Measurements from ENCODE around the gene CD151.

Gene CD151

GRCh38 chr11:843818-844692, 11.3 kb downstream of the CD151 start:
- no peak for DNase-seq

- peak; percentile 19 for DNase-seq
These were observed 12.2 kb downstream of the CD151 start for GRCh38 chr11:844693-845644.

DNA sequence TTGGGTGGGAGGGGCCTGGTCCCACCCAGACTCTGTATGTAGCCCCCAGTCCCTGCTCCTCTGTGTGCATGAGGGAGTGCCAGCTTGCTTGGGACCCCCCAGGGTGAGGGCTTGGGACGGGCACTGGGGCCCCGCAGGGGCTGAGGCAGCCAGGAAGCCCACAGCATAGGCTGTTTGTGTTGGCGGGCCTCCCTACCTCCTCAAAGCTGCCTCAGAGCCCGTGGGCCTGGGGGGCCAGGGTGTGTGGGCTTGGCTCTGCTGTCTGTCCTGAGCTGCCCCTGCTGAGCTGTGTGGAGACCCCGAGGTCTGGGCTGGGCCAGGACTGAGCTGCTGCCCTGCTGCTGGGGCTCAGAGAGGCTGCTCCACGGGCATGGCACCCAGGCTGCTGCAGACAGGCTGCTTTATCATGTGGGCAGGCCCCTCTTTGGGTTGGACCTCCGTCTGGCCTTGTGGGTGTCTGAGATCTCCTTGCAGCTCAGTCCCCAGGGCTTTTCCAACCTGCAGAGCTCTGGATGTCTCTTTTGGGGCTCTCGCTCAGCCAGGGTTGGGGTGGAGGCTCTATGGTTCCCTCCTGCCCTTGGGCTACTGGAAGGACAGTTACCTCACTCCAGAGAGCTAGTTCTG, 13.2 kb downstream of the CD151 start:
- no peak for DNase-seq

- no peak for DNase-seq
These were observed 13.8 kb downstream of the CD151 start for GRCh38 chr11:846496-847098.

DNA sequence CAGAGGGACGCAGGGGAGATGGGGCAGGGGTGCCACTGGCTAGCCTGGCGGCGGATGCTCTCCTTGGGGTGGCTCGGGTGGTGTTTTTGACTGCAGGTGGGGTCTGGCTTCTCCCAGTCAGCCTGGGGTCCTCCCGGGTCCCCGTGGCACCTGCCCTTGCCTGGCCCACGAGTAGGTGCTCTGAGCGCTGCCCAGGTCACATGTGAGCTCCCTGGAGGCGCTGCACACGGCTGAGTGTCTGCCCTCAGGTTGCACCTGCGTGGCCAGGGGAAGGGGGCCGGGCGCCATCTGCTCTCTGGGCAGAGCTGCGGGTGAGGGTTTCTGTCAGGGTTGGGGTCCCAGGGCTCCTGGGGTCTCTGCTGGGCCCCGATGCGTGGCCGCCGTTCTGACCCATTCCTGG, 15.1 kb downstream of the CD151 start:
- no peak for DNase-seq

- peak; percentile 21 for DNase-seq
These were observed 15.7 kb downstream of the CD151 start for GRCh38 chr11:848380-848931.

- no peak for DNase-seq
These were observed 16.5 kb downstream of the CD151 start for GRCh38 chr11:849104-849824.

DNA sequence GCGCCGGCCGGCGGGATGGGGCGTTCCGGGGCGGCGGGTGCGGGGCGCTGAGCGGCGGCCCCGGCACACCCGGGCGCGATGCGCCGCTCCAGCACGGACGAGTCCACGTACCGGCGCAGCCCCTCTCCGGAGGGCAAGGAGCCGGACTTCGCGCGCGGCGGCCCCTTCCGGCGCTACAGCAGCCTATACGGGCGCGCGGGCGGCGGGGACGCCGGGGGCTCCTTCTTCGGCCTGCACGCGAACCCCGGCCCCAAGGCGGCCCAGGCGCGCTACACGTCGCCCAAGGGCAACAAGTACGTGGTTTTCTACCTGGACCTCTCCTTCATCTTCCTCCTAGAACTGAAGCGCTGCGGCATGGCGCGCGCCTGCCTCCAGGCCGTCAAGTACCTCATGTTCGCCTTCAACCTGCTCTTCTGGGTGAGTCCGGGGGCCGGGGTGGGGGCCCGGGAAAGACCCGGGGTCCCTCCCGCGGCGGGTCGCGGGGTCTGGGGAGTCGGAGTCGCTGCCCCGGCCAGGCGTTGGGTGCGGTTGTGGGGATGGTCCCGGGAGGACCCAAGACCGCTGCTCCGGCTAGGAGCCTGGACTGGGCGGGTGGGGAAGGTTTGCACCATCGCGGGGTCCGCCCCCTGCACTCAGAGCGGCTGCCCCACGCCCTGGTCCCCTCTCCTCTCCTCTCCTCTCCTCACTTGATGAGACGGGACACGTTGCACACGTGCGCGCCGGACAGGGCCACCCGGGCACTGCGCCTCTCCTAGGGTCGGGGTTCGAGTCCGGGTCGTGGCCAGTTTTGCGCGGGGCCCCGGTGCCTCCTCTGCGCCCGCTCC, 17.4 kb downstream of the CD151 start:
- no peak for DNase-seq

DNA sequence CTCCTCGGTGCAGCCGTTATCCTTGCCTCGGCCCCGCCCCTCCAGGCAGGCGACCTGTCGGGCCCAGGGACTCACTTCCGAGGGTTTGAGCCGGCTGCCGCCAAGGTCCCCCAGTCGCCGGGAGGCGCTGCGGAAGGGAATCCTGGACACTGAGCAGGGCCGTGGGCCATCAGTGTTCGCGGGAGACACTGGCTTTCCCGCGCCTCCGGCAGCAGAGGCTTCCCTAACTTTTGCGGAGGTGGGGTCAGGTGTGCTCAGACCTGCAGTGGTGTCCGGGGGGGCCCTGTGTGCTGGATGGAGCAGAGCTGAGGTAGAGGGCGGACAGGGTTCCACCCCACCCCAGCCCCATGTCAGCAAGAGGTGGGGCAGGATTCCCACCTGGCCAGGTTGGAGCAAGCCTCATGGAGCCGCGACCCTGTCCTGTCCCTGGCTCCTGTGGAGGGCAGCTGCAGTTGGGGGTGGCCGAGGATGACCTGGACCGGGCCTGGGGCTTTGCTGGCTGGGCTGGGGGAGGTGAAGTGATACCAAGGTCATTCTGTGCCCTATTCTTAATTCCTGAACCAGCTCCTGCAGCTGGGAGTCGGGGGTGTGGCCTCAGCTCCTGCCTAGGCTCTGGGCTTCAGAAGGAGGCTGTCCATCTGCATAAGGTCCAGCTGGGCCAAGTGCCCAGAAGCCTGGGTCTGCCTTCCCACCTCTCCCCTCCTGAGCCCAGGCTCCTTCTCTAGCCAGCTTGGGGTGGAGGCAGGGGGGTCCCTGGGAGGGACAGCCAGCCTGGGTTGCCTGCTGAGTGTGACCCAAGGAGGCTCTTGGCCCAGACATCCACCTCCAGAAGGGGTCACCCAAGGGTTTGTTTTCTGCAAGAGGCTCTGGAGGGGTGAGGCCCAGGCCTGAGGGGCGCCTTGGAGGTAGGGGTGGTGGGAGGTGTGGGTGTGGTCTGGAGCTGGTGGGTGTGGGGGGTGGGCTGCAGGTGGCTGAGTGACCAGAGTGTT, 18.3 kb downstream of the CD151 start:
- no peak for DNase-seq

GRCh38 chr11:852762-853161, 20.0 kb downstream of the CD151 start:
- no peak for DNase-seq

DNA sequence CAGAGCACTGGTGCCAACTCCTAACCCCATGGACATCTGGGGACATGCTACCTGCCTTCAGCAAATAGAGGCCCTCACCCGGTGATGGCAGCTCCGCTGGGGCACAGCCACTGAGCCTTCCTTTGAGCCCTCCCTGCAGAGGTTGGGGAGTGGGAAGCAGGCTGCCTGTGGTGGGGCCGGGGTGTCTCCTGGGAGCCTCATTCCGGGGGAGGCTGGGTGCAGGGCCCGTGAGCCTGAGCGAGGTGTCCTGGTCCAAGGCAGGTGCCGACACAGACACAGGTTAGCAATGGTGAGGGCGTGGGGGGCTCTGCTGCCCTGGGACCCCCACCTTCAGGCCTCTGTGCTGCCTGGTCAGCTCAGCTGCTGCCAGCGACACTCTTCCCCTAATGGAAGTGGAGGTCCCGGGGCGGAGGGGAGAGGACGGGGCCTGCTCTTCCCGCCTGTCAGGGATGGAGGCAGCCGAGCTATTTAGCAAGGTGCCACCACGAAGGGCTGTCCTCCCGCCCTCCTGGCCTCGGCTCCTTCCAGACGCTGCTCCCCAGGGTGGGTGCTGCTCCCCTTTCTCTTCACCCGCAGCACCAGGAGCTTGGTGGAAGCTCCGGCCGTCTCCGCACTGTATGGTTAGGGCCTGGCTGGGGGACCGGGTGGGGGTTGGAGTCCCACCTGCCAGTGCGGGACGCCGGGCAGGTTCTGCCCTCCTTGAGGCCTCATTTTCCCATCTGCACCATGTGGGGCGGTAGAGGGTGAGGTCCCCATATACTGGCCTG, 21.1 kb downstream of the CD151 start:
- no peak for DNase-seq

- DNase-seq: no peak
These were observed 22.0 kb downstream of the CD151 start for GRCh38 chr11:854601-855329.

GRCh38 chr11:855330-855674, 22.6 kb downstream of the CD151 start:
- DNase-seq: no peak

- DNase-seq: no peak
These were observed 23.0 kb downstream of the CD151 start for GRCh38 chr11:855796-856195.

GRCh38 chr11:856397-856796, 23.6 kb downstream of the CD151 start:
- DNase-seq: no peak

- no peak for DNase-seq
These were observed 25.5 kb downstream of the CD151 start for GRCh38 chr11:858053-858761.

DNA sequence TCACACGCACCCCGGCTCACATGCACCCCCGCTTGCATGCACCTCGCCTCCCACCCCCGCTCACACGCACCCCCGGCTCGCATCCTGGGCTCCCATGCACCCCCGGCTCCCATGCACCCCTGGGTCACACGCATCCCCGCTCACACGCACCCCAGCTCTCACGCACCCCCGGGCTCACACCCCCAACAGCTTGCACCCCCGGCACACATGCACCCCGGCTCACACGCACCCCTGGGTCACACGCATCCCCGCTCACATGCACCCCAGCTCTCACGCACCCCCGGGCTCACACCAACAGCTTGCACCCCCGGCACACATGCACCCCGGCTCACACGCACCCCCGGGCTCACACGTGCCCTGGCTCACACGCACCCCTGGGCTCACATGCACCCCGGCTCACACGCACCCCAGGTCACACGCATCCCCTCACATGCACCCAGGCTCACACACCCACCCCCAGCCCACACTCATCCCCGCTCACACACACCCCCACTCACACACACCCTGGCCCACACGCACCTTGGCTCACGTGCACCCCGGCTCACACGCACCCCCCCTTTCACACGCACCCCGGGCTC, 26.1 kb downstream of the CD151 start:
- no peak for DNase-seq
